ENCODE measurements around the gene HSD11B1. TPM values are rescaled to one million over a fixed set of nuclear protein-coding genes. Genes with fewer than 3 reads are reported as not detected.

HSD11B1 gene
- total RNA-seq, 1 donor from 2014 or later = 4.1 TPM

GRCh38 chr1:209661071-209661470 lies 43.6 kb upstream of the HSD11B1 start:
- peaks cover 5% of the 10 kb centered on the region for H3K27me3 ChIP-seq (ENCODE audit: low read depth)
- intact Hi-C loops (cut with micrococcal nuclease) = no loop called here
- no peak overlapping the region for H3K27ac ChIP-seq (replicated peaks)
- H3K36me3 ChIP-seq = no peaks in the 10 kb centered on the region
- H3K9me3 ChIP-seq (replicated peaks) = no peaks in the 10 kb centered on the region
- peaks cover 3% of the 10 kb centered on the region for H3K4me1 ChIP-seq
- TF ChIP-seq CTCF (IDR thresholded peaks at IDR 0.05; ENCODE audit: borderline replicate concordance) = no peak
- H3K4me3 ChIP-seq = no peak overlapping the region
- no peak for DNase-seq

- intact Hi-C loops (cut with micrococcal nuclease) = no loop called here
- no peak for DNase-seq
- H3K27ac ChIP-seq (replicated peaks) = no peak overlapping the region
- no peak for TF ChIP-seq CTCF (IDR thresholded peaks at IDR 0.05; ENCODE audit: borderline replicate concordance)
- H3K27me3 ChIP-seq (ENCODE audit: low read depth) = peaks cover under 1% of the 10 kb centered on the region
- H3K9me3 ChIP-seq (replicated peaks) = no peaks in the 10 kb centered on the region
- H3K36me3 ChIP-seq = no peaks in the 10 kb centered on the region
- H3K4me1 ChIP-seq = peaks cover 3% of the 10 kb centered on the region
- H3K4me3 ChIP-seq = no peak overlapping the region
These were observed 41.7 kb upstream of the HSD11B1 start for GRCh38 chr1:209662879-209663327.

- no peak overlapping the region for H3K27ac ChIP-seq (replicated peaks)
- no peak for TF ChIP-seq CTCF (IDR thresholded peaks at IDR 0.05; ENCODE audit: borderline replicate concordance)
- H3K36me3 ChIP-seq = no peaks in the 10 kb centered on the region
- H3K9me3 ChIP-seq (replicated peaks) = peaks cover 7% of the 10 kb centered on the region
- H3K27me3 ChIP-seq (ENCODE audit: low read depth) = no peaks in the 10 kb centered on the region
- H3K4me3 ChIP-seq = no peak overlapping the region
- DNase-seq = no peak
- intact Hi-C loops (cut with micrococcal nuclease) = no loop called here
- peaks cover 12% of the 10 kb centered on the region for H3K4me1 ChIP-seq
These were observed 37.5 kb upstream of the HSD11B1 start for GRCh38 chr1:209667103-209667502.

- H3K36me3 ChIP-seq = no peaks in the 10 kb centered on the region
- DNase-seq = no peak
- H3K27me3 ChIP-seq (ENCODE audit: low read depth) = no peaks in the 10 kb centered on the region
- H3K4me1 ChIP-seq = peaks cover 12% of the 10 kb centered on the region
- TF ChIP-seq CTCF (IDR thresholded peaks at IDR 0.05; ENCODE audit: borderline replicate concordance) = no peak
- H3K27ac ChIP-seq (replicated peaks) = no peak overlapping the region
- H3K9me3 ChIP-seq (replicated peaks) = peaks cover 7% of the 10 kb centered on the region
- H3K4me3 ChIP-seq = no peak overlapping the region
- intact Hi-C loops (cut with micrococcal nuclease) = no loop called here
These were observed 36.9 kb upstream of the HSD11B1 start for GRCh38 chr1:209667708-209668107.

GRCh38 chr1:209670441-209671082 lies 34.1 kb upstream of the HSD11B1 start:
- DNase-seq = no peak
- Histone ChIP-seq H3K4me1 (peaks cover 38% of the 10 kb centered on the region), H3K27me3 (ENCODE audit: low read depth) (peaks cover 7% of the 10 kb centered on the region), H3K27ac (replicated peaks) (peak overlapping the region; percentile 55), H3K4me3 (no peak overlapping the region), H3K36me3 (no peaks in the 10 kb centered on the region), H3K9me3 (replicated peaks) (peaks cover 7% of the 10 kb centered on the region)
- intact Hi-C loops (cut with micrococcal nuclease) = no loop called here
- no peak for TF ChIP-seq CTCF (IDR thresholded peaks at IDR 0.05; ENCODE audit: borderline replicate concordance)

Measured in left ventricle myocardium inferior (tissue), 1 donor.